CD4-positive, alpha-beta T cell (primary cell): ENCODE measurements around the gene SZT2. TPM values are rescaled to one million over a fixed set of nuclear protein-coding genes. Genes with fewer than 3 reads are reported as not detected.

ENCODE experiments used
- ATAC-seq: fragments of 200-7000 bp; cut with Tn5 transposase; one replicate; pipeline ENCODE4 v1.10.0; 2022; ENCODE audit warnings: mild to moderate bottlenecking; ENCODE audit not compliant: poor library complexity
- CTCF ChIA-PET: fragments of 350-600 bp; sonication (Branson Sonifier 250); formaldehyde crosslinking; loops from one replicate; lab custom pipeline; 2021; ENCODE audit warnings: antibody characterized with exemption, inconsistent platforms; lab: Charles Lee
- POLR2A ChIA-PET: fragments of 350-600 bp; sonication (Branson Sonifier 250); formaldehyde crosslinking; loops from one replicate; lab custom pipeline; 2021; ENCODE audit warnings: antibody characterized with exemption, inconsistent platforms; lab: Charles Lee
- DNase-seq, 14 experiments: peaks; one replicate each; pipeline ENCODE4 v3.0.0-alpha.2; 2013 to 2020; ENCODE audit warnings: mixed read lengths in 2 of 14
- H3K27ac ChIP-seq, 2 donors: one replicate each; pipeline versions ENCODE4 v1.5.1 to v1.7.0; 2013; ENCODE audit warnings: low read length in 2 of 2, low read depth in 1 of 2, mild to moderate bottlenecking in 1 of 2
- H3K27me3 ChIP-seq, 2 experiments: 1 replicate in 1 of 2; 2 replicates in 1 of 2; pipeline versions ENCODE4 v1.6.1 to v1.7.0; 2013; ENCODE audit warnings: low read length in 2 of 2, control low read depth in 1 of 2, mild to moderate bottlenecking in 1 of 2, moderate library complexity in 1 of 2; ENCODE audit not compliant: insufficient read depth in 2 of 2, control insufficient read depth in 1 of 2
- H3K36me3 ChIP-seq: one replicate; pipeline ENCODE4 v1.6.1; 2013; ENCODE audit warnings: low read length, control low read depth; ENCODE audit not compliant: insufficient read depth
- H3K4me1 ChIP-seq: one replicate; pipeline ENCODE4 v1.6.1; 2013; ENCODE audit warnings: low read length, control low read depth; ENCODE audit not compliant: insufficient read depth
- H3K4me3 ChIP-seq: one replicate; pipeline ENCODE4 v1.5.1; 2013; ENCODE audit warnings: mild to moderate bottlenecking, low read length, moderate library complexity
- H3K9me3 ChIP-seq, 2 experiments: 1 replicate in 1 of 2; 2 replicates in 1 of 2; pipeline versions ENCODE4 v1.6.1 to v1.7.0; 2013; ENCODE audit warnings: low read length in 2 of 2, mild to moderate bottlenecking in 2 of 2, control low read depth in 1 of 2, moderate library complexity in 1 of 2; ENCODE audit not compliant: control insufficient read depth in 1 of 2, insufficient read depth in 1 of 2
- H3K27ac Mint-ChIP-seq: one replicate; pipeline ENCODE4 v1.8.0; 2020; ENCODE audit warnings: mixed read lengths
- H3K27me3 Mint-ChIP-seq: one replicate; pipeline ENCODE4 v1.8.0; 2021; ENCODE audit warnings: mixed read lengths
- H3K36me3 Mint-ChIP-seq: one replicate; pipeline ENCODE4 v1.8.0; 2021; ENCODE audit warnings: low read depth, mixed read lengths
- H3K4me1 Mint-ChIP-seq: one replicate; pipeline ENCODE4 v1.8.0; 2021; ENCODE audit warnings: low read depth, mixed read lengths
- H3K4me3 Mint-ChIP-seq: one replicate; pipeline ENCODE4 v1.8.0; 2020; ENCODE audit warnings: mild to moderate bottlenecking, mixed read lengths
- H3K9me3 Mint-ChIP-seq: one replicate; pipeline ENCODE4 v1.8.0; 2020; ENCODE audit warnings: mixed read lengths
- intact Hi-C, 2 experiments: fragments of 100-400 bp; cut with DNase I in 1 of 2; cut with micrococcal nuclease in 1 of 2; formaldehyde crosslinking; loops; one replicate each; pipeline versions ENCODE4 v1.15.1 to v1.9.0; 2023 to 2025; cut with DNase I, micrococcal nuclease
- total RNA-seq, 174 experiments: library from RNA in 2 of 174; stranded (reverse) in 2 of 174; gene quantifications; one replicate each; pipeline ENCODE4 v1.2.3 and lab custom pipeline; 2021 to 2026
- TF ChIP-seq, protein P1 (sequence below): fragments of 200-600 bp; IDR thresholded peaks from one replicate; pipeline ENCODE4 v1.8.0; 2022; ENCODE audit warnings: antibody characterized with exemption, mild to moderate bottlenecking

The SZT2 gene
- total RNA-seq, 2 experiments from 2014 or later = 69.7 to 72.5 TPM

DNA sequence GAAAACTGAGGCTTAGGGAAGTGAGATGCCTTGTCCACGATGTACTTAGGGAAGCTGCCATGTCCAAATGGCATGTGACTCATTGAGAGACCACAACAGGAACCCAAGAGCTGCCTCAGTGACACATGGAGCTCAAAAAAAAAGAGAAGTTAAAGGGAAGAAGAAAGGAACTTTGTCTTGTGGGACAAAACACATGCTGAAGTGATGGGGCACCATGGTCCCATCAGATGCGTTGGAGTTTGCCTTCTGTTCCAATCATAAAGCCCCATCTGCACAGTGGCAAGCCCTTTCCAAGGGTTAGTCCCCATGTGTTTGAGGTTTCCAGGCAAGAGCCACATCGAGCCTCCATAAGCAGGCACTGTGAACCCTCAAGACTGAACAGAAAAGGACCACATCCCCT, 8.1 kb upstream of the SZT2 start:
- Histone ChIP-seq H3K9me3 (no peaks in the 10 kb centered on the region), H3K27me3 (no peaks in the 10 kb centered on the region), H3K4me3 (no peak overlapping the region), H3K27ac (no peak overlapping the region), H3K4me1 (peaks cover 2% of the 10 kb centered on the region), H3K36me3 (peaks cover 48% of the 10 kb centered on the region)
- peaks cover 6% of the 10 kb centered on the region for H3K4me1 Mint-ChIP-seq
- H3K27me3 Mint-ChIP-seq = no peaks in the 10 kb centered on the region
- peaks cover 58% of the 10 kb centered on the region for H3K36me3 Mint-ChIP-seq
- POLR2A ChIA-PET = interaction anchor here (0.6 to 1.3 kb wide), 2 partner anchors 13 to 21 kb away, joined by 3 to 5 read pairs; partner anchors contain the start of gene ELOVL1
- no peak overlapping the region for H3K4me3 Mint-ChIP-seq
- intact Hi-C loops = no loop called here
- peak overlapping the region; percentile 29 for H3K27ac Mint-ChIP-seq
- DNase-seq (peak in 2 of 14 experiments; percentile 46 to 58), ATAC-seq (no peak)
- TF ChIP-seq, protein P1, sequence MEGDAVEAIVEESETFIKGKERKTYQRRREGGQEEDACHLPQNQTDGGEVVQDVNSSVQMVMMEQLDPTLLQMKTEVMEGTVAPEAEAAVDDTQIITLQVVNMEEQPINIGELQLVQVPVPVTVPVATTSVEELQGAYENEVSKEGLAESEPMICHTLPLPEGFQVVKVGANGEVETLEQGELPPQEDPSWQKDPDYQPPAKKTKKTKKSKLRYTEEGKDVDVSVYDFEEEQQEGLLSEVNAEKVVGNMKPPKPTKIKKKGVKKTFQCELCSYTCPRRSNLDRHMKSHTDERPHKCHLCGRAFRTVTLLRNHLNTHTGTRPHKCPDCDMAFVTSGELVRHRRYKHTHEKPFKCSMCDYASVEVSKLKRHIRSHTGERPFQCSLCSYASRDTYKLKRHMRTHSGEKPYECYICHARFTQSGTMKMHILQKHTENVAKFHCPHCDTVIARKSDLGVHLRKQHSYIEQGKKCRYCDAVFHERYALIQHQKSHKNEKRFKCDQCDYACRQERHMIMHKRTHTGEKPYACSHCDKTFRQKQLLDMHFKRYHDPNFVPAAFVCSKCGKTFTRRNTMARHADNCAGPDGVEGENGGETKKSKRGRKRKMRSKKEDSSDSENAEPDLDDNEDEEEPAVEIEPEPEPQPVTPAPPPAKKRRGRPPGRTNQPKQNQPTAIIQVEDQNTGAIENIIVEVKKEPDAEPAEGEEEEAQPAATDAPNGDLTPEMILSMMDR = no peak
- CTCF ChIA-PET = no interaction called here
- no peaks in the 10 kb centered on the region for H3K9me3 Mint-ChIP-seq

DNA sequence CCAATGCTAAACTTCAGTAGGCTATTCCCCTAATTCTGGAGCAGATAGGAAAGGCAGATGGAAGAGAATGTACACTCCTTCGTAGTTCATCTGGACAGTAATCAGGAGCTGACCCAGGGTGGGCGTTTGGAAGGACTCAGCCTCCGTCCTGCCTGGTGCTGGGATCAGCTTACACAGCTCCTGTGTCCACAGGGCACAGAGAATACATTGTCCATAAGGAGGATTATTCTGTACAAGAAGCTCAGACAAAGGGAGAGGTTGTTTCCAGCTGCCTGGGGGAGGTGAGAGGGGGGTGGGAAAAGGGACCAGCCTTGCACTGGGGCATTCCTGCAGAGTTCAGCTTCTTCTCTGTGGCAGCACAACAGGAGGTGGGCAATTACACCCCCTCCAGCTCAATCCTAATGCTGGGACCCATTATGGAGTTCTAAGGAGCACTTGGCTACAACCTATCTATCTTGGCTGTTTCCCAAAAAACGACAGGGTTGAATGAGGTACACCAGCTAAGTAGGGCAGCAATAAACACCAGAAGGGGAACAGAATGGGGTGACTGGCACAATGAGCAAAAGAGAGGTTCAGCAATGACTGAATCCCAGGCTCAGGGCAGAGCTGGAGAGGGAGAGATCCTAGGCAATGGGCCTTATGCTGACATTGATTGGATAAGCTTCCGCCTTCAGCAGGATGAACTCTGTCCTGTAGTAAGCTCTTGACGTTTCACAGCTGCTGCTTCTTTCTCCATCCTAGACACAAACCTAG, 7.5 kb upstream of the SZT2 start:
- CTCF ChIA-PET = no interaction called here
- H3K36me3 ChIP-seq = peaks cover 54% of the 10 kb centered on the region

DNA sequence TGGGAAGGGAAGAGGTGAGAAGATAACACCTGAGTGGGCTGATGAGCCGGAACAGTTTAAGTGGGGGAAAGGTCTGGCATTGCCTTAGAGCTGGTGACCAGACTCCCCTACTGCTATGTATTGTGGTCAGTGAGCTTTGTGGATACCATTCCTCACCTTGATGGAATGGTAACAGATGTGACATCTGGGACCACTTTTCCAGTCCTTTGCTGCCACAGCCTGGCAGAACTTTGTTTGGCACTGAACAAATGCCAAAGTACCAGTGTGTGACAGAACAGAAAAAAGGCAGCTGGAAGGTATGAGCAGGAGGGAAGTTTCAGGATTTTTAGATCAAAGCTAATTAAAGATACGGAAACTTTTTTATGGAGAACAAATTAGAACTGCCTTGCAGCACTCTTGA, 6.2 kb upstream of the SZT2 start:
- Mint-ChIP-seq H3K27me3 (no peaks in the 10 kb centered on the region), H3K4me3 (peak overlapping the region; percentile 18), H3K27ac (no peak overlapping the region), H3K4me1 (peaks cover 17% of the 10 kb centered on the region), H3K36me3 (peaks cover 73% of the 10 kb centered on the region), H3K9me3 (no peaks in the 10 kb centered on the region)
- Histone ChIP-seq H3K36me3 (peaks cover 59% of the 10 kb centered on the region), H3K4me1 (peaks cover 6% of the 10 kb centered on the region), H3K4me3 (no peak overlapping the region), H3K9me3 (no peaks in the 10 kb centered on the region), H3K27me3 (no peaks in the 10 kb centered on the region), H3K27ac (no peak overlapping the region)
- POLR2A ChIA-PET = no interaction called here
- CTCF ChIA-PET = no interaction called here
- DNase-seq = no peak
- ATAC-seq = no peak
- intact Hi-C loops = no loop called here
- TF ChIP-seq, protein P1 = no peak

More for the DNA sequence above, 7.5 kb upstream of the SZT2 start:
- intact Hi-C loops = no loop called here
- Mint-ChIP-seq H3K27ac (peak overlapping the region; percentile 0), H3K9me3 (no peaks in the 10 kb centered on the region), H3K36me3 (peaks cover 64% of the 10 kb centered on the region), H3K4me1 (peaks cover 6% of the 10 kb centered on the region), H3K27me3 (no peaks in the 10 kb centered on the region), H3K4me3 (peak overlapping the region; percentile 47)
- Histone ChIP-seq H3K9me3 (no peaks in the 10 kb centered on the region), H3K27ac (no peak overlapping the region), H3K4me3 (no peak overlapping the region), H3K4me1 (peaks cover 2% of the 10 kb centered on the region), H3K27me3 (no peaks in the 10 kb centered on the region)
- TF ChIP-seq, protein P1 = no peak
- POLR2A ChIA-PET = interaction anchor here (0.6 to 1.3 kb wide), 3 partner anchors 8 to 21 kb away, joined by 3 to 5 read pairs (median 3); partner anchors contain the start of gene ELOVL1
- no peak for ATAC-seq
- no peak for DNase-seq
